Measurements from ENCODE around the gene NOG.

- TF ChIP-seq, protein P1, sequence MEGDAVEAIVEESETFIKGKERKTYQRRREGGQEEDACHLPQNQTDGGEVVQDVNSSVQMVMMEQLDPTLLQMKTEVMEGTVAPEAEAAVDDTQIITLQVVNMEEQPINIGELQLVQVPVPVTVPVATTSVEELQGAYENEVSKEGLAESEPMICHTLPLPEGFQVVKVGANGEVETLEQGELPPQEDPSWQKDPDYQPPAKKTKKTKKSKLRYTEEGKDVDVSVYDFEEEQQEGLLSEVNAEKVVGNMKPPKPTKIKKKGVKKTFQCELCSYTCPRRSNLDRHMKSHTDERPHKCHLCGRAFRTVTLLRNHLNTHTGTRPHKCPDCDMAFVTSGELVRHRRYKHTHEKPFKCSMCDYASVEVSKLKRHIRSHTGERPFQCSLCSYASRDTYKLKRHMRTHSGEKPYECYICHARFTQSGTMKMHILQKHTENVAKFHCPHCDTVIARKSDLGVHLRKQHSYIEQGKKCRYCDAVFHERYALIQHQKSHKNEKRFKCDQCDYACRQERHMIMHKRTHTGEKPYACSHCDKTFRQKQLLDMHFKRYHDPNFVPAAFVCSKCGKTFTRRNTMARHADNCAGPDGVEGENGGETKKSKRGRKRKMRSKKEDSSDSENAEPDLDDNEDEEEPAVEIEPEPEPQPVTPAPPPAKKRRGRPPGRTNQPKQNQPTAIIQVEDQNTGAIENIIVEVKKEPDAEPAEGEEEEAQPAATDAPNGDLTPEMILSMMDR (IDR thresholded peaks at IDR 0.05): no peak
- no peak for TF ChIP-seq POLR2A (IDR thresholded peaks at IDR 0.05)
These were observed 15.4 kb downstream of the NOG start for GRCh38 chr17:56608944-56609343.
